IgD-negative memory B cell (primary cell): ENCODE data around the gene RERG. TPM values are rescaled to one million over a fixed set of nuclear protein-coding genes. Genes with fewer than 3 reads are reported as not detected.

Source experiments
- H3K27ac Mint-ChIP-seq, 3 donors: one replicate each; pipeline ENCODE4 v1.8.0; 2020 to 2022; ENCODE audit warnings: mild to moderate bottlenecking in 3 of 3, mixed read lengths in 3 of 3, moderate library complexity in 1 of 3
- H3K27me3 Mint-ChIP-seq: one replicate; pipeline ENCODE4 v1.8.0; 2021; ENCODE audit warnings: mixed read lengths
- H3K36me3 Mint-ChIP-seq: one replicate; pipeline ENCODE4 v1.8.0; 2020; ENCODE audit warnings: mild to moderate bottlenecking, mixed read lengths
- H3K4me1 Mint-ChIP-seq, 3 donors: one replicate each; pipeline ENCODE4 v1.8.0; 2020 to 2022; ENCODE audit warnings: mixed read lengths in 3 of 3, mild to moderate bottlenecking in 1 of 3
- H3K4me3 Mint-ChIP-seq, 4 donors: one replicate each; pipeline ENCODE4 v1.8.0; 2020 to 2022; ENCODE audit warnings: mild to moderate bottlenecking in 4 of 4, mixed read lengths in 4 of 4, moderate library complexity in 3 of 4
- H3K9me3 Mint-ChIP-seq, 3 donors: one replicate each; pipeline ENCODE4 v1.8.0; 2020 to 2021; ENCODE audit warnings: mixed read lengths in 3 of 3, mild to moderate bottlenecking in 1 of 3
- polyA plus RNA-seq: library from polyadenylated mRNA; unstranded; fragments of 300-500 nt; fragmentation: Illumina TruSeq; gene quantifications from one replicate; pipeline ENCODE4 v1.2.3, GENCODE V29; 2021

Gene RERG
- polyA plus RNA-seq, 1 donor from 2014 or later: not detected

DNA sequence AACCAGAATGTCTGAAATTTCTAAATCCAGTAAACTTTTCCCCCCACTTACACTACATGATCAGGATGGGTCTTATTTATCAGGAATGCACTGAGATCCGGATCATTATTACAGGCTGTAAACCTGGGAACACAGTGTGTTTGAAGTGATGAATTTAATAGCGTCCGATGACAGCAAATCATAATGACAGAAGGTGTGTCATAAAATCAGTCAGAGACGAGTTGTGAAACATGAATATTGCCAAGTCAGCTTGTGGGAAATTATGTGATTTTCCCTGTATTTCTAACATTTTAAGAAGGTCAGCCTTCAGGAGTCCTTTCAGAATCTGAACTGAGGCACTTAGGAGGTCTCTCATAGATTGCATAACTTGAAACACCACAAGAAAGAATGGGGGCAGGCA is 36.7 kb downstream of the RERG start:
- Mint-ChIP-seq H3K36me3 (no peaks in the 10 kb centered on the region), H3K4me3 (no peak overlapping the region), H3K4me1 (peaks cover 0 to 1% (median 0%) of the 10 kb centered on the region in 3 donors)

DNA sequence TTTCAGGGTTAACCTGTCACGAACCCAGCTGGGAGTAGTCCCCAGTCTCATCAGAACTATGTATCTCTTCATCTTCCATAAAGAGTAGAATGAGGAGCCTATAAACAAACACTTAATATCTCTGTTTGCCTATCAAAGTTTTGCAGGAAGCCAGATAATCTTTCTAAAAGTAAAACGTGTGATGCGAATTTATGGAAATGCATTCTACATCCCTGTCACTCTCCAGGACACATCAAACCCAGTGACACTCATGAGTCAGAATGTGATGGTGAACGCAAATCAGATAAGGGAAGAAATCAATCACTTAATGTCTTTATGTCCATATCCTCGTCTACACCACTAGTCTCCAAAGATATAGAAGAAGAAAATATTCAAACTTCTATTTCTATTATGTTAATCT is 37.4 kb downstream of the RERG start:
- no peak overlapping the region for H3K4me3 Mint-ChIP-seq
- H3K27ac Mint-ChIP-seq: no peak overlapping the region
- H3K27me3 Mint-ChIP-seq: peaks cover 6% of the 10 kb centered on the region
- H3K36me3 Mint-ChIP-seq: no peaks in the 10 kb centered on the region
- H3K9me3 Mint-ChIP-seq: no peaks in the 10 kb centered on the region
- peaks cover 0 to 1% (median 0%) of the 10 kb centered on the region in 3 donors for H3K4me1 Mint-ChIP-seq

More for the DNA sequence above, 36.7 kb downstream of the RERG start:
- Mint-ChIP-seq H3K27ac (no peak overlapping the region), H3K27me3 (peaks cover 6% of the 10 kb centered on the region), H3K9me3 (no peaks in the 10 kb centered on the region)

DNA sequence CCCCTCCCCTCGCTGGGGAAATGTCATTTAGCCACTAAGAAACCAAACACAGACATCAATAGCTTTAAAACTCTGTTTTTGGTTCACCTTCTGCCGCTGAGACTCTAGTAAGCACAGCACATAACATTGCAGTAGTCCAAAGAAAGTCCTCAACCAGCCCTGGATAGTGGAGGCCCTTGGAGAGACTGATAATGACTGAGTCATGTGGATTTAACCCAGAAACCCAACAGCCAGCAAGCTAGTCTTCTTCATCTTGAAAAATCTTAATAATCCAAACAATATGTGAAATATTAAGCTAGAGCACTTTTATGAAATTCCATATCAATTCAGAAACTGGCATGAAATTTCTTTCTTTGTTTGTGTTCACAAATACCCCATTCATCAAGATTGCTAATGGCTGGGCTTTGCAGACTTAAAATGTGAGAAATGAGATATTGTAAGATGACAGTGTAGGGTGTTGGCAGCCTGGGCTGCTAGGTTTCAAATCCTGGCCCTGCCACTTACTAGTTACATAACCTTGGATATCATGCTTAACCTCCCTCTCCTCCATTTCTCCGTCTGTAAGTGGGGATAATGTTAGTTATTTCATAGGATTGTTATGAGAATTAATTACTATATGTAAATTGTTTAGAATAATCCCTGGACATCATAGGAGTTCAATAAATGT is 40.1 kb downstream of the RERG start:
- peaks cover 8% of the 10 kb centered on the region for H3K27me3 Mint-ChIP-seq
- H3K36me3 Mint-ChIP-seq: no peaks in the 10 kb centered on the region
- no peaks in the 10 kb centered on the region for H3K9me3 Mint-ChIP-seq
- H3K27ac Mint-ChIP-seq: no peak overlapping the region
- H3K4me3 Mint-ChIP-seq: no peak overlapping the region
- no peaks in the 10 kb centered on the region for H3K4me1 Mint-ChIP-seq

DNA sequence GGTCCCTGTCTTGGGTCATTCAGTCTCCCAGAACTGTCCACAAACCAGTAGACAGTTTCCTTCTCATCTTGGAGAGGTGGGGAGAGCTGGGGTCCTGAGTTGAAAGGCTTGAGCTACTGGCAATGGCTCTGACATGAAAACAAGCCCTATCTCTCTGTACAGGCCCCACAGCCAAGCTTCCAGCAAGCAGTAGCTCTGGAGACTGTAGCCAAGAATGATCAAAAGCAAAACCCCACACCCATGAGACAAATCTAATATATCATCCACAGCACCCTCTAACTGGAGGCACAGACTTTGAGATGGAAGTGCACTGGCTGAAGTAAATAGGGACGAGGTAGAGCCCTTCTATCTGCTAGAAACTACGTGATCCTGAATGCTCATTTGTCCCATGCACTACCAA is 40.9 kb downstream of the RERG start:
- no peak overlapping the region for H3K4me3 Mint-ChIP-seq
- no peak overlapping the region for H3K27ac Mint-ChIP-seq
- H3K36me3 Mint-ChIP-seq: no peaks in the 10 kb centered on the region
- H3K9me3 Mint-ChIP-seq: peaks cover 0 to 3% (median 0%) of the 10 kb centered on the region in 3 donors
- peaks cover 12% of the 10 kb centered on the region for H3K27me3 Mint-ChIP-seq
- H3K4me1 Mint-ChIP-seq: no peaks in the 10 kb centered on the region

DNA sequence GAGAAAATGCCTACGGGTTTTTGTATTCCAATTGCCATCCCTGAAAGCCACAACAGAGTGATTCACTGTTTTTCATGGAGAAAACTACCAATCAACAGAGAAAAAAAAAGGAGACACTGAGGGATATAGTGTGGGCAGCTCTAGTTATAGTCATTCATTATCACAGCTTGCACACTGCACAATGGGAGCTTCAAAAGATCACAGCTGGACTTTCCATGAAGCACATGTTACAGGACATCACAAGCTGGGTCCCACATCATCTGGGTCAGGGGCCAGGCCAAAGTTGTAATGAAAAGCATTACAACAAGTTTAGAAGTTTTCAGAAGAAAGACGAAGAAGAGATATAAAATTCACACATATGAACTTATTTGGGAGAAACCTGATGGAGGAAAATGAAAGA is 41.5 kb downstream of the RERG start:
- Mint-ChIP-seq H3K27ac (no peak overlapping the region), H3K4me3 (no peak overlapping the region), H3K36me3 (no peaks in the 10 kb centered on the region), H3K27me3 (peaks cover 8% of the 10 kb centered on the region), H3K4me1 (no peaks in the 10 kb centered on the region), H3K9me3 (peaks cover 0 to 3% (median 0%) of the 10 kb centered on the region in 3 donors)

DNA sequence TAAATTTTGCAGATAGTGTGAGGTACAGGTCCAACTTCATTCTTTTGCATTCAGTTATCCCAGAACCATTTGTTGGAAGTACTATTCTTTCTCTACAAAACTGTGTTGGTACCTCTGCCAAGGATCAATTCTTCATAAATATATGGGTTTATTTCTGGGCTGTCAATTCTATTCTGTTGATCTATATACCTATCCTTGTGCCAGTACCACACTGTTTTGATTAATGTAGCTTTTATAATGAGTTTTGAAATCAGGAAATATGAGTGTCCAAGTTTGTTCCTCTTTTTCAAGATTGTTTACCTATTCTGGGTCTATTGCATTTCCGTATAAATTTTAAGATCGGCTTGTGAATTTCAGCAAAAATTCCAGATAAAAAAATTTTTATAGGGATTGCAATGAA is 48.1 kb downstream of the RERG start:
- H3K36me3 Mint-ChIP-seq: no peaks in the 10 kb centered on the region
- H3K4me3 Mint-ChIP-seq: no peak overlapping the region
- H3K9me3 Mint-ChIP-seq: peaks cover 0 to 3% (median 0%) of the 10 kb centered on the region in 3 donors

DNA sequence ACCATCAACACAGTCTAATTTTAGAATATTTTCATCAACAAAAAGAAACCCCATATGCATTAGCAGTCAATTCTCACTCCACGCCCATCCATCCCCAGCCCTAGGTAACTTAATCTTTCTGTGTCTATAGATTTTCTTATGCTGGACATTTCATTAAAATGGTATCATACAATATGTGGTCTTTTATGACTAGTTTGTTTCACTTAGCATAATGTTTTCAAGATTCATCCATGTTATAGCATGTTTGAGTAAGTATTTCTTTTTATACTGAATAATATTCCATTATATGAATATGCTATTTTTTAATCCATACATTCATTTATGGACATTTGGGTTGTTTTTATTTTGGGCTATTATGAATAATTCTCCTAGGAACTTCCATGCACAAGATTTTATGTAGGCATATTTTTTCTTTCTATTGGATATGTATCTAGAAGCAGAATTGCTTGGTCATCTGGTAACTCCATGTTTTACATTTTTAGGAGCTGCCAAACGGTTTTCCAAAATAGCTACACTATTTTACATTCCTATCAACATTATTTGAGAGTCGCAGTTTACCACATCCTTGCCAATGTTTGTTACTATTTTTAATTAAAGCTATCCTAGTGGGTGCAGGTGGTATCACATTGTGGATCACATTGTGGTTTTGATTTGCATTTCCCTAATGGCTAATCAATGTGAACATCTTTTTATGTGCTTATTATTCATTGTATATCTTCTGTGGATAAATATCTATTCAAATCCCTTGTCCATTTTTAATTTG is 49.0 kb downstream of the RERG start:
- H3K27ac Mint-ChIP-seq: no peak overlapping the region
- peaks cover 4% of the 10 kb centered on the region for H3K27me3 Mint-ChIP-seq
- no peak overlapping the region for H3K4me3 Mint-ChIP-seq
- H3K36me3 Mint-ChIP-seq: no peaks in the 10 kb centered on the region
- H3K9me3 Mint-ChIP-seq: peaks cover 0 to 3% (median 0%) of the 10 kb centered on the region in 3 donors
- H3K4me1 Mint-ChIP-seq: no peaks in the 10 kb centered on the region

More for the DNA sequence above, 48.1 kb downstream of the RERG start:
- H3K27ac Mint-ChIP-seq: no peak overlapping the region
- peaks cover 4% of the 10 kb centered on the region for H3K27me3 Mint-ChIP-seq
- no peaks in the 10 kb centered on the region for H3K4me1 Mint-ChIP-seq

DNA sequence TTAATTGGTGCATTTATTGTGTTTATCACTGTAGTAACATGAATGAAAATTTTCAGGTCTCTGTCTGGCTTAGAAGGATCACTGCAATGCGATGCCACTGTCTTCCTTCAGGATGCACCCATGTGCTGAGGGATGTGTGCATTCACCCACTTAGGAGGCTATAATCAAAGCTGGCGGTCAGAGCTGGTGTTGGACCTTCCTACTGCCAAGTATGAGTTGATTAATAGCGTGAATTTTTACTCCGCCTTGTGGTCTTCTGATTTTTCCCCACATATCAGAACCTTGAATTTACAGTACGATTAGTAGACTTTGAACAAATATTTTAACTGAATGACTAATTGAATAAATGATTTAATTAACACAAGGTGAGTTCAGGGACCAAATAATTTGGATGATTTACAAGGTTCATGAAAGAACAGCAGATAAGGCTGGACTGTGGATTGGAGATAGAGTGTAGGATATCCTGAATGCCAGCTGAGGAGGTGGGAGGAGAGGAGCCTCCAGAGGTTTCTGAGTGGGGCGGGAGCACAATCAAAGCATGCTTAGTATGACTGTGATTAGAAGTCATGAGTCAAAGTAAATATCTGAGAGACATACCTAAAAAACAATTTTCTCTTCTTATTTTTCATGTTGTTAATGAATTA is 50.1 kb downstream of the RERG start:
- Mint-ChIP-seq H3K4me1 (no peaks in the 10 kb centered on the region), H3K36me3 (no peaks in the 10 kb centered on the region), H3K27ac (no peak overlapping the region), H3K27me3 (peaks cover 4% of the 10 kb centered on the region), H3K4me3 (no peak overlapping the region), H3K9me3 (peaks cover 0 to 3% (median 0%) of the 10 kb centered on the region in 3 donors)

DNA sequence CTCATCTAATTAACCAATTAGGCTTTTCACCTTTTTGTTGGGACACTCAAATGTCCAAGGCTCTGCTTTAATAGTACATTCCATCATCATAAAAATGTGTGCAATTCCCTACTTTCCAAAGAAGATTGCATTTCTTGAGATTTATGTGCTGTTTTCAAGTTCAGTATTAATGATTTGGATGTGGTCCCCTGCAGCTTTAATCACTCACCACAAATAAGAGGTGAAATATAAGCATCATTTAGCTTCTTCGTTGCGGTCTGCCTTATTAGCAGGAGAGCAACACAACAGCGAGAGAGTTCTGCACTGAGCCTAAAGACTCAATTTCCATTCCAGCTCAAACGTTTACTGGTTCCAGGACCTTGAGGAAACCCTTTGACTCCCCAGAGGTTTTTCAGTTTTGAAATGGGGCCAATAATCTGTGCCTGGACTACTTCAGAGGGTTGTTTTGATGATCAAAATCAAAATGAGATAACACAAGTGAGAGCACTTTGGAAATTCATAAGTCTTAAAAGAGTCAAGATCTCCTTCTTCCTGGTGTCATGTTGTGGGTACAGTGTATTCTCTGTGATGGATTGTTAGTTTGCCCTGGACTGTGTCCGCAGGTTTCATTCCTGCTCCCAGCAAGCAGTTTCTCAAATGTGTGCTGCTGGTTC is 53.1 kb downstream of the RERG start:
- H3K27ac Mint-ChIP-seq: no peak overlapping the region
- no peaks in the 10 kb centered on the region for H3K36me3 Mint-ChIP-seq
- no peak overlapping the region for H3K4me3 Mint-ChIP-seq
- peaks cover 2% of the 10 kb centered on the region for H3K27me3 Mint-ChIP-seq
- H3K4me1 Mint-ChIP-seq: no peaks in the 10 kb centered on the region
- H3K9me3 Mint-ChIP-seq: no peaks in the 10 kb centered on the region

DNA sequence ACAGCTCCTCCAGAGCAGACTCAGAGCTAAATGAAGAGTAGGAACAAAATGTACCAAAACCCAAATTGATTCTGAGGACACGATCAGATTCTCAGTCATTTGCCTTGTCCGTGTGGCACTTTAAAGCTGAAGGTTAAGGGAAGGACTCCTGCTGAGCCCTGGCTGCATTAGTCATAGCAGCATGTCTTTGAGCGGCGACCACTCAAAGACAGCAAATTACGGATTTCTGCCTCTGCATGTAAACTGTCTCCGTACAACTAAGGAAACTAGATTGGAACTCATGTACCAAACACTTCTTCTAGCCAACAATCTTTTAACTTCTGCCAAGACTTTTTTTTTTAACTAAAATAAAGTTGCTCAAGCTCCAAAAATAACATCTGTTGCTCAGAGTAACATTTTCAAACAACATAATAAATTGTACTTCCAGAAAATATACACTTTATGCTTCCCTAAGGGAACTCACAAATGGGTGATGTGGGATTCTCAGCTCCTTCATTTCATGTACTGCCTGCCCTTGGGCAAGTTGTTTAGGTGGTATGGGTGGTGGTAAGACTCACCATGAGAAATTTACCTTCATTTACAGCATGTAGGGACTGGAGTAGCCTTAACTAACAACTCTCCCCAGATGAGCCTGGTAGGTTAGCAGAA is 56.1 kb downstream of the RERG start:
- H3K4me3 Mint-ChIP-seq: no peak overlapping the region
- H3K27ac Mint-ChIP-seq: no peak overlapping the region
- peaks cover 5% of the 10 kb centered on the region for H3K27me3 Mint-ChIP-seq
- no peaks in the 10 kb centered on the region for H3K36me3 Mint-ChIP-seq
- no peaks in the 10 kb centered on the region for H3K9me3 Mint-ChIP-seq
- no peaks in the 10 kb centered on the region for H3K4me1 Mint-ChIP-seq

DNA sequence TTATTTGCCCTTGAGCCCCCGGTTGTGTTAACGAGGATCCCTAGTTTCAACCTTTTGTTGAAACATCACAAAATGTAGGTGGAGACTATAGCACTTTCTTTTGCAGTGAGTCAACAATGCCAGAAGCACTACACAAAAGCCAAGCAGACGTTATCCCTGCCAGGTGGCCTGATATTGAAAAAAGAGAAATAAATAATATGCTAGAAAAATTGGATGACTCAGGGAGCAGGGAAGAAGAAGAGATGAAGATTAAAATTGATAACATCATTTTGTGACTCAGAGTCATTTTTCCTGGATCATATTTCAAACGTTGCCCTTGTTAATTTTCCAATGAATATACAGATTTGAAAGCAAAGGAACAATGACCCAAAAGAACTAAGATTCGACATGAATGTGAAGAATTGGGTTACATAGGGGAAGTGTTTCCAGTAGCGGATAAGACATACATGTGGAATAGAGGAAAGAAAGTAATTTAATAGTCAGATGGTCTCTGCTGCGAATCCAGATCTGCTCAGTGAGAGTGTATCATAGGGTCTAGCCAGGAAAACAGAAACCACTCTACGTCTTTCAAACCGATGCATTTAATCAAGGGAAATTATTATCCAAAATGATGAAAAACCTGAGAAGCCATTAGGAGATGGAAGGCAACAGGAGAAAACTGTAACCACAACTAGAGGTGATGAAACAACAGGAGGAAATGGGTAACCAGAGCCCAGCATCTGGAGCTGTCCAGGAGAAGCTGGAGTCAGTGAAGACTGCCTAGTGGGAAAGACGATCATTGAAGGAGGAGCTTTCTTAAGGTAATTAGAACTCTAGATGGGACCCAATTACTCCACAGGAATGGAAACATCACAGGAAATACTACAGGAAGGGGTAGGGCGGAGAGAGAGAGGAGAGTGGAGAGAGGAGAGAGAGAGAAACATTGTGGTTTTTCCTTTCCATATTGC is 57.9 kb downstream of the RERG start:
- Mint-ChIP-seq H3K27ac (no peak overlapping the region), H3K27me3 (peaks cover 5% of the 10 kb centered on the region), H3K4me3 (no peak overlapping the region), H3K36me3 (no peaks in the 10 kb centered on the region), H3K4me1 (no peaks in the 10 kb centered on the region), H3K9me3 (no peaks in the 10 kb centered on the region)

DNA sequence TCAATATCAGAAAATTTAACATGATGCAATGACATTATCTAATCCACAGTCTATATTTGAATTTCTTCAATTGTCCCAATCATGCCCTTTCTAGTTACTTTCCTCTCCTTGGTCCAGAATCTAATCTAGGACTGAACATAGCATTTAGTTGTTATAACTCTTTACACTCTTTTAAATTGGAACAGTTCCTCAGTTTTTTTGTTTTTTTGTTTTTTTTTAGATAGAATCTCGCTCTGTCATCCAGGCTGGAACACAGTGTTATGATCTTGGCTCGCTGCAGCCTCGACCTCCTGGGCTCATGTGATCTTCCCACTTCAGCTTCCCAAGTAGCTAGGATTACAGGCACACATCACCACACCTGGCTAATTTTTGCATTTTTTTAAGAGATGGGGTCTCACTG is 63.1 kb downstream of the RERG start:
- no peaks in the 10 kb centered on the region for H3K4me1 Mint-ChIP-seq
- no peaks in the 10 kb centered on the region for H3K36me3 Mint-ChIP-seq
- peaks cover 5% of the 10 kb centered on the region for H3K27me3 Mint-ChIP-seq
- no peak overlapping the region for H3K27ac Mint-ChIP-seq
- no peak overlapping the region for H3K4me3 Mint-ChIP-seq
- no peaks in the 10 kb centered on the region for H3K9me3 Mint-ChIP-seq

DNA sequence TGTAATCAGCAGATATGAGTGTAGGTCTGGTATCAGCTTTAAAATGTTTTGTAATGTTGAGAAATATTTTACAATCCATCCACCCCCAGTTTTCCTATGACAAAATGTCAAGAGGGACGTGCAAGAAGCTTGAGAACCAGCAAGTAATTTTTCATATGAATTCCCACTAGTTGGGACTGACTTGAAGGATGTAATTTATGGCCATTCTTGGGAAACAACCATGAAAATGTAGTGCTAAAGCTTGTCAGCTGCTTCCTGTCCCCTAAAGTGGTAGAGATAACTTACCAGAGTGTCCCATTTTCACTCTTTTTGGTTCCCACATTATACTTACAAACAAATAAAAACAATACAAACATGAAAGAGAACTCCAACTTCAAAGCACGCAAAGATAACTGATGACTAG is 63.9 kb downstream of the RERG start:
- no peaks in the 10 kb centered on the region for H3K4me1 Mint-ChIP-seq
- no peaks in the 10 kb centered on the region for H3K9me3 Mint-ChIP-seq
- peaks cover 5% of the 10 kb centered on the region for H3K27me3 Mint-ChIP-seq
- H3K27ac Mint-ChIP-seq: no peak overlapping the region
- no peak overlapping the region for H3K4me3 Mint-ChIP-seq
- H3K36me3 Mint-ChIP-seq: no peaks in the 10 kb centered on the region

DNA sequence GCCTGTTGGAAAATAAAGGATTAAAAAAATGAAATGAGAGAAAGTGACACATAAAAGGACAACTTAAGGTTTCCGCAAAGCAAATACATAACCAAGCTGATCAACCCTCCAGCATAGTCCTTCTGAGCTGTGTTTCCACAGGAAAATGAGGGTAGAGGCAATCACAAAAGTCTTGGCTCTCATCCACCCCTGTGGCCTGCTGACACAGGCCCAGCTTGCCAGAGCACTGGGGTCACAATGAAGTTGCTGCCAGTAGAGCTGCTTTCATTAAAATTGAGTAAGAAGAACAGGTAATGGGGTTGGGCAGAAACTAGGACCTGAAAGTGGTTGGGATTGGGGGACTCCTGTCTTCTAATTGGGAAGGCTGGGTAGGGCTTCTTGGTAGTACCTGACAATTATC is 65.9 kb downstream of the RERG start:
- H3K27me3 Mint-ChIP-seq: peaks cover 6% of the 10 kb centered on the region
- H3K4me3 Mint-ChIP-seq: no peak overlapping the region
- H3K9me3 Mint-ChIP-seq: no peaks in the 10 kb centered on the region
- no peaks in the 10 kb centered on the region for H3K36me3 Mint-ChIP-seq
- H3K27ac Mint-ChIP-seq: no peak overlapping the region
- no peaks in the 10 kb centered on the region for H3K4me1 Mint-ChIP-seq
